ENCODE results near the gene CYREN.

CYREN gene

DNA sequence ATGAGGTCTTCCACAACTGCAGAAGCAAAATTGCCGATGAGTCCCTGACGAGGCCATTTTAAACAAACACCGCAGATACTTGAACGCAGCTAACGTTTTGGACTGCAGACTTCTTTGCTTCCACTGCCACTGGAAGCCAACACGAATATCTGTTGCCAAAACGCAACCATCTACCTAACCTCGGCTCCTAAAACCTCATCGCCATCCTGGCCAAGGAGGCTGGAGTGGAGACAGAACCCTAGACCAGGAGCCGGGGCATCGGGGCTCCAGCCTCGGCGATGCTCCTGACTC is 40.3 kb upstream of the CYREN start:
- no peak overlapping the region for H3K27ac ChIP-seq
- no peaks in the 10 kb centered on the region for H3K36me3 ChIP-seq (ENCODE audit: insufficient read depth, low read length)
- no peak for TF ChIP-seq FOXP2 (optimal IDR thresholded peaks at IDR 0.05; ENCODE audit: control extremely low read depth, extremely low read length, insufficient read depth)
- TF ChIP-seq POLR2AphosphoS5 (IDR thresholded peaks at IDR 0.05; ENCODE audit: borderline replicate concordance, low read depth, low read length) = no peak
- TF ChIP-seq EZH2 (IDR thresholded peaks at IDR 0.05) = no peak
- peak overlapping the region; percentile 88 for H3K9ac ChIP-seq (ENCODE audit: insufficient read length)
- DNase-seq (ENCODE audit: low read depth, low spot score) = no peak
- peak overlapping the region; percentile 88 for H3K4me3 ChIP-seq
- H3K9me3 ChIP-seq (ENCODE audit: low read depth, low read length) = no peaks in the 10 kb centered on the region

DNA sequence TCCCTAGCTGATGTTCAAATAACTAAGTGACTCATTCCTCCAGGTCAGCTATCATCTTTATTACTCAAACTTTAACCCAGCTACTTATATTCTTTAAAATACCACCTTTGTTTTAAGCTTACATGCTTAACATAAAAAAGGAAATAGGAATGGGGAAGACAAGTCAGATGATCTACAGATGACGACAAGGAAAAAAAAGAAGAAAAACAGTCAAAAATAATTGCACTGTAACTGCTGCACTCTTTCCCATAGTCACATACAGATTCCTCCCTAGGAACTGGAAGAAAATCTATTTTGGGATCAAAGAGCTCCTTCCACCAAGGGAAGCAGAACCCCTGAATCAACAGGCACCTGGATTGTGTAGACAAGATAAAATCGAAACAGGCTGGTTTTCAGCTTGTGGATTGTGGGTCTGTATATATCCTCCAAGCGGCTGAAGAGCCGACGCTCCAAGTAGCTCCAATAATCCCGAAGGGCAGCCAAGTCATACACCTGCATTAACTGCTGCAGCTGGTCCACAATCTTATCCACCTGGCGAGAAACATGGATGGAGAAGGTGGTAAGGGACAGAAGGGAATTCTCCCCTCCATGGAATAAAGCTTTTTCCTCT is 38.8 kb upstream of the CYREN start:
- H3K9me3 ChIP-seq (ENCODE audit: low read depth, low read length) = no peaks in the 10 kb centered on the region
- TF ChIP-seq POLR2AphosphoS5 (IDR thresholded peaks at IDR 0.05; ENCODE audit: borderline replicate concordance, low read depth, low read length) (no peak), EZH2 (IDR thresholded peaks at IDR 0.05) (no peak), FOXP2 (optimal IDR thresholded peaks at IDR 0.05; ENCODE audit: control extremely low read depth, extremely low read length, insufficient read depth) (no peak)
- H3K36me3 ChIP-seq (ENCODE audit: insufficient read depth, low read length) = no peaks in the 10 kb centered on the region
- no peak for DNase-seq (ENCODE audit: low read depth, low spot score)
- no peak overlapping the region for H3K9ac ChIP-seq (ENCODE audit: insufficient read length)
- no peak overlapping the region for H3K4me3 ChIP-seq
- no peak overlapping the region for H3K27ac ChIP-seq

DNA sequence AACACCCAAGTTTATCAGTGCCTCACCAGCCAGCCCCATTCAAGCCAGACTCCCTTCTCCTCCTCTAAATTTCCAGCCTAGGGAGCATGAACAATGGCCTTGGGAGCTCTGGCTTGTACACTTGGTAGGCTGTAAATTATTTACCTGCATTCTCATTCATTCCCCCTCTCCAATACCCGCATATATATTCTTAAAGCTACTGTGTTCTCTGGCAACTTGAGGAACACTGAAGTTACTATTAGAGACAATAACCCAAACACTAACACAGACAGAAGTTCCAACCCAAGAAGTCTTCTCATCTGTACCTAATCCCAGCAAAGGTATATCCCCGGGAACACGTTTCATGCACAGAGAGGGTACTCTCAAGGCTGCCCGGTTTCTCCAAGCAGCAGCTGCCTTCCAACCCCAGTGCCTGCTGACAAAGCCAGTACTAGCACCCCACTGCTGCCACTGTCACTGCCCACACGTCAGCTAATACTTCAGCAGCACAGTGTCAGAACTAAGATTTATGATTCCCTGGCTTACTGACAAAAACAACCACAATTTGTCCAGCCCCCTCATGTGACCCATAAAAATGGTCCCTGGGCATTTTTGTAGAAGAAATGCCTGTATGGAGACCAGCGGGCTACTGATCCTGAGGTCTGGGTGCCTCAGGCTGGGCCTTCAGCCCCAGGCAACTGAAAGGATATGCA is 37.7 kb upstream of the CYREN start:
- no peak overlapping the region for H3K4me3 ChIP-seq
- no peak for TF ChIP-seq EZH2 (IDR thresholded peaks at IDR 0.05)
- no peak for TF ChIP-seq FOXP2 (optimal IDR thresholded peaks at IDR 0.05; ENCODE audit: control extremely low read depth, extremely low read length, insufficient read depth)
- TF ChIP-seq POLR2AphosphoS5 (IDR thresholded peaks at IDR 0.05; ENCODE audit: borderline replicate concordance, low read depth, low read length) = no peak
- H3K9ac ChIP-seq (ENCODE audit: insufficient read length) = no peak overlapping the region
- no peak for DNase-seq (ENCODE audit: low read depth, low spot score)
- H3K36me3 ChIP-seq (ENCODE audit: insufficient read depth, low read length) = no peaks in the 10 kb centered on the region
- H3K27ac ChIP-seq = no peak overlapping the region
- no peaks in the 10 kb centered on the region for H3K9me3 ChIP-seq (ENCODE audit: low read depth, low read length)

DNA sequence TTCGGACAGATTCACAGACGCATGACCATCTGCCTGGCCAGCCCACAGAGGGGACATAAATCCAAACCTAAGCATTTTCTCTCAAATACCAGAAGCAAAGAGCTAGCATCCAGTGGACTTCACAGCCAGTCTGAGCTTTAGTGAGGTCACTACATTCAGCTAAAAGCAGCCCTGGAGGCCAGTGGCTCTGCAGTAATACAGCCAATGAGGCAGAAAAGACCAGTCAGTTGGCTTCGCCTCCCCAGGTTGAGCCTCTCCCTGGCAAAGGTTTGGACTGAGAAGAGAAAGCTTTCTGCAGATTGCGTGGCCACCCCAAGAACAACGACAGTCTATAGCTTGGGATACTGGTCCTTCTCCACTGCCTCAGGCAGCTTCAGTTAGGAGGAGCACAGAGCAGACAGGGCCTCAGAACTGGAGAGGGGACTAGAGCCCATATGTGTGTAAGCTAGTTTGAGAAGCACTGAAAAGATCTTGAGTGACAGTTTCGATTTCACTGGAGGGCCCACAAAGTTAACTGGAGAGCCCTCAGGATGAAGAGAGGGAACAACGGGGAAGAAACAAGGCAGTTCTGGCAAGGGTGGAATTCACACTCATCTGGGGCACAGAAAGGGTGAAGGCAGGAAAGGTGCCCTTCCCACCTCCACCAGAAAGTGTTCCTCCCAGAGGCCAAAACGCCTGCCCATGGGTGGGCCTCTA is 37.0 kb upstream of the CYREN start:
- DNase-seq (ENCODE audit: low read depth, low spot score) = no peak
- no peak overlapping the region for H3K9ac ChIP-seq (ENCODE audit: insufficient read length)

DNA sequence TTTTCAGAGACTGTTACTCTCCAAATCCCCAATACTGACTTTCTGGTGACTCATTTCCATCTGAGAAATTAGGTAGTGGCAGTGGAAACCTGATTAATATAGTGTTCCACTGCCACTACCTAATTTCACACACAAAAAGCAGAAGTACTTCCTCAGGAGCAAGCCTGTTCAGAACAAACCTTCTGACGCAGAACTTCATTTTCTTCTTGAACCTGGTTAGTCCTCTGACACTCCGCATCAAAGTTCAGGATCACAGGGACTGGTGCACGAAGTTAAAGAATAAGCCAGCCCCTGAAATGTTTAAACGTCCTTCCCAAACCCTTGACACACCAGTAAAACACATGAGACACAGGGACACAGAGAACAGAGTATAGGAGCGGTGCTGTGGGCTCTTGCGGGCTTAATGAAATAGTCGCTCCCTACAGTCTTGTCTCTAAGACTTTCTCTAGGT is 36.5 kb upstream of the CYREN start:
- Histone ChIP-seq H3K9ac (ENCODE audit: insufficient read length) (no peak overlapping the region), H3K27ac (no peak overlapping the region), H3K4me3 (no peak overlapping the region), H3K36me3 (ENCODE audit: insufficient read depth, low read length) (no peaks in the 10 kb centered on the region), H3K9me3 (ENCODE audit: low read depth, low read length) (no peaks in the 10 kb centered on the region)
- DNase-seq (ENCODE audit: low read depth, low spot score) = no peak
- TF ChIP-seq FOXP2 (optimal IDR thresholded peaks at IDR 0.05; ENCODE audit: control extremely low read depth, extremely low read length, insufficient read depth) (no peak), EZH2 (IDR thresholded peaks at IDR 0.05) (no peak), POLR2AphosphoS5 (IDR thresholded peaks at IDR 0.05; ENCODE audit: borderline replicate concordance, low read depth, low read length) (no peak)

More for the DNA sequence above, 37.0 kb upstream of the CYREN start:
- no peaks in the 10 kb centered on the region for H3K36me3 ChIP-seq (ENCODE audit: insufficient read depth, low read length)
- H3K9me3 ChIP-seq (ENCODE audit: low read depth, low read length) = no peaks in the 10 kb centered on the region
- no peak overlapping the region for H3K4me3 ChIP-seq
- no peak for TF ChIP-seq POLR2AphosphoS5 (IDR thresholded peaks at IDR 0.05; ENCODE audit: borderline replicate concordance, low read depth, low read length)
- no peak for TF ChIP-seq FOXP2 (optimal IDR thresholded peaks at IDR 0.05; ENCODE audit: control extremely low read depth, extremely low read length, insufficient read depth)
- no peak for TF ChIP-seq EZH2 (IDR thresholded peaks at IDR 0.05)
- H3K27ac ChIP-seq = no peak overlapping the region

DNA sequence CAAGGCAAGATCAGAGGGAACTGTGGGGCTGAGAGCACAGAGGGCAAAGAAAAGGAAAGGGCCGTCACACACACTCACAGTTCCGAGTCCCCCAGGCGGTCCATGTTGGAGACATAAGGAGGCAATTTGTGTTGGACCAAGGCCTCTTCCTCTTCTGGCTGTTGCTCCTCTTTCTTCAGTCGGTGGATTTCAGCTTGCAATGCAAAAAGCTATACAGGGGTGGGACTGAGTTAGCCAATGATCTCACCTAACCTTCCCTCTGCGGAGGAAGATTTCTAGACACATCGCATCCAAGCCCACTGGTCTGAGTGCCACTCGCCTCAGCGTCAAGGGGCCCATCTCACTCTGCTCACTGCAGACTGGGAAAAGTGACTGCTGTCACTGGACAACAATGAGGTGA is 35.3 kb upstream of the CYREN start:
- H3K9me3 ChIP-seq (ENCODE audit: low read depth, low read length) = no peaks in the 10 kb centered on the region
- no peak overlapping the region for H3K9ac ChIP-seq (ENCODE audit: insufficient read length)
- H3K36me3 ChIP-seq (ENCODE audit: insufficient read depth, low read length) = no peaks in the 10 kb centered on the region
- no peak for DNase-seq (ENCODE audit: low read depth, low spot score)
- H3K4me3 ChIP-seq = no peak overlapping the region
- TF ChIP-seq FOXP2 (optimal IDR thresholded peaks at IDR 0.05; ENCODE audit: control extremely low read depth, extremely low read length, insufficient read depth) = no peak
- no peak for TF ChIP-seq EZH2 (IDR thresholded peaks at IDR 0.05)
- no peak for TF ChIP-seq POLR2AphosphoS5 (IDR thresholded peaks at IDR 0.05; ENCODE audit: borderline replicate concordance, low read depth, low read length)
- no peak overlapping the region for H3K27ac ChIP-seq

DNA sequence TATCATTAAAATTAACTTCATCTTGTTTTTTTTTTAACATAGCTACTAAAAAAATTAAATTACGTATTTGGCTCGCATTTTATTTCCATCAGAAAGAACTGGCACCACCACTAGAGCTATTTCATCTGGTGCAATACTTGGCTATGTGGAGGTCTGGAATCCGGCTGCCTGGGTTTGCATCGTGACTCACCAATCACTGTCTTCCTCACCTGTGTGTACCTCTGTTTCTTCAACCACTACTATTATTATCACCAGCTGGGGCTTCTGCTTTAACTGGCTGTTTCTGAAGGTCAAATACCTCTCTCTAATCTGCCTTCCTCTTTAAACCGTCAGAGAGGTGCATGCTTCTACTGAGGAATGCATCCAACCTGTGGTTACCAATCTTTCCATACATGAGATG is 34.4 kb upstream of the CYREN start:
- TF ChIP-seq FOXP2 (optimal IDR thresholded peaks at IDR 0.05; ENCODE audit: control extremely low read depth, extremely low read length, insufficient read depth) (no peak), EZH2 (IDR thresholded peaks at IDR 0.05) (no peak), POLR2AphosphoS5 (IDR thresholded peaks at IDR 0.05; ENCODE audit: borderline replicate concordance, low read depth, low read length) (no peak)
- no peaks in the 10 kb centered on the region for H3K36me3 ChIP-seq (ENCODE audit: insufficient read depth, low read length)
- no peak overlapping the region for H3K9ac ChIP-seq (ENCODE audit: insufficient read length)
- H3K4me3 ChIP-seq = no peak overlapping the region
- H3K27ac ChIP-seq = no peak overlapping the region
- DNase-seq (ENCODE audit: low read depth, low spot score) = no peak
- no peaks in the 10 kb centered on the region for H3K9me3 ChIP-seq (ENCODE audit: low read depth, low read length)

DNA sequence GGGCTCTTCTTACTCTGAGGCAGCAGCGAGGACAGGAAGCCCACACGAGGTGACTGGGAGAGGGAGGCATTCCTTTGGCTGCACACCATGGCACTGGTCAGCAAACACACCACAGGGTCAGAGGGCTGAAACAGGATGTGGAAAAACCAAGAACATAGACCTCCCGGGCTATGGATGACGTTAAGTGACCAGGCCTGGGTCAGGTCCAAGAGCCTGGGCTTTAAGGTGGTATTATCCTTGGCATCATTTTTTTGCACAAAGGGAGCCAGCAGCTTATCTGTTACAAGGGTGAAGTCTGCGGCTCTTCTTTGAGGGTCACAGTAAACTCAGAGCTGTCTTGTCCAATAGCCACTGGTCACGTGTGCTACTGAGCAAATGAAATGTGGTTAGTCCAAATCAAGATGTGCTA is 33.8 kb upstream of the CYREN start:
- Histone ChIP-seq H3K4me3 (no peak overlapping the region), H3K27ac (no peak overlapping the region), H3K36me3 (ENCODE audit: insufficient read depth, low read length) (no peaks in the 10 kb centered on the region), H3K9me3 (ENCODE audit: low read depth, low read length) (no peaks in the 10 kb centered on the region), H3K9ac (ENCODE audit: insufficient read length) (no peak overlapping the region)
- no peak for DNase-seq (ENCODE audit: low read depth, low spot score)
- no peak for TF ChIP-seq FOXP2 (optimal IDR thresholded peaks at IDR 0.05; ENCODE audit: control extremely low read depth, extremely low read length, insufficient read depth)
- TF ChIP-seq POLR2AphosphoS5 (IDR thresholded peaks at IDR 0.05; ENCODE audit: borderline replicate concordance, low read depth, low read length) = no peak
- TF ChIP-seq EZH2 (IDR thresholded peaks at IDR 0.05) = no peak
